HepG2 (cell line): ENCODE measurements around the gene PRSS53. TPM values are rescaled to one million over a fixed set of nuclear protein-coding genes. Genes with fewer than 3 reads are reported as not detected.

Source experiments
- ATAC-seq: fragments of 200-7000 bp; cut with Tn5 transposase; 3 replicates; pipeline ENCODE4 v1.9.1; 2020; ENCODE audit warnings: mild to moderate bottlenecking, moderate library complexity
- BruUV-seq: library from RNA; stranded (reverse); fragments of 400-500 nt; replicated peaks from 2 replicates; lab custom pipeline; 2021; lab: Mats Ljungman, UMichigan
- CTCF ChIA-PET: fragments of 300-600 bp; formaldehyde crosslinking; extraction: SDS; loops from one replicate; lab custom pipeline; 2021; ENCODE audit warnings: low total read pairs, inconsistent platforms, low intra/inter-chr PET ratio; lab: Yijun Ruan, JAX
- POLR2A ChIA-PET: fragments of 350-600 bp; sonication (Branson Sonifier 250); formaldehyde crosslinking; loops from one replicate; lab custom pipeline; 2020; ENCODE audit warnings: antibody characterized with exemption, inconsistent platforms; lab: Yijun Ruan, JAX
- DNase-seq: peaks from one replicate; pipeline ENCODE4 v3.0.0-alpha.2; 2015; ENCODE audit warnings: low spot score
- FAIRE-seq: peaks from 3 replicates; lab custom pipeline; 2011; peaks lifted over from hg19 to GRCh38; lab: Jason Lieb, UNC
- H2AFZ ChIP-seq: one replicate; pipeline ENCODE4 v1.6.1; 2011; ENCODE audit warnings: low read length, inconsistent platforms
- H3K27ac ChIP-seq: fragments of 300-600 bp; 3 replicates; pipeline ENCODE4 v1.8.0; 2011; ENCODE audit warnings: mixed run types, mild to moderate bottlenecking, mixed read lengths, low read length, inconsistent platforms; ENCODE audit not compliant: insufficient read depth; ENCODE audit errors: extremely low read length
- H3K27me3 ChIP-seq, 2 experiments: fragments of 200-600 bp in 1 of 2; 2 replicates in 1 of 2; 3 replicates in 1 of 2; pipeline versions ENCODE4 v1.6.0 to v1.8.0; 2011; ENCODE audit warnings: low read length in 2 of 2, mild to moderate bottlenecking in 2 of 2, moderate library complexity in 2 of 2, inconsistent platforms in 1 of 2; ENCODE audit not compliant: insufficient read depth in 2 of 2, control insufficient read depth in 1 of 2
- H3K36me3 ChIP-seq, 2 experiments: fragments of 200-600 bp in 1 of 2; replicated peaks in 1 of 2; 2 replicates in 1 of 2; 3 replicates in 1 of 2; pipeline versions ENCODE4 v1.5.1 to v1.8.0; 2011; ENCODE audit warnings: low read length in 2 of 2, inconsistent platforms in 1 of 2; ENCODE audit not compliant: insufficient read depth in 2 of 2, control insufficient read depth in 1 of 2
- H3K4me1 ChIP-seq: 2 replicates; pipeline ENCODE4 v1.5.1; 2012; ENCODE audit warnings: low read length, inconsistent platforms; ENCODE audit not compliant: insufficient read depth
- H3K4me2 ChIP-seq: 2 replicates; pipeline ENCODE4 v1.6.0; 2011; ENCODE audit warnings: low read depth, low read length, inconsistent platforms
- H3K4me3 ChIP-seq, 3 experiments: fragments of 200-600 bp in 1 of 3; sonication (generic), shearing (Covaris generic) in 1 of 3; replicated peaks in 1 of 3; 2 replicates each; pipeline ENCODE4 v1.5.1; 2011 to 2016; ENCODE audit warnings: low read length in 3 of 3, inconsistent platforms in 2 of 3, low read depth in 2 of 3, mild to moderate bottlenecking in 2 of 3, control low read depth in 1 of 3, mixed read lengths in 1 of 3; ENCODE audit not compliant: insufficient read depth in 1 of 3
- H3K79me2 ChIP-seq: one replicate; pipeline ENCODE4 v1.6.1; 2011; ENCODE audit warnings: low read length, inconsistent platforms; ENCODE audit not compliant: insufficient read depth
- H3K9ac ChIP-seq: 2 replicates; pipeline ENCODE4 v1.6.0; 2011; ENCODE audit warnings: mild to moderate bottlenecking, low read depth, low read length, inconsistent platforms; ENCODE audit not compliant: insufficient read depth
- H3K9me3 ChIP-seq: 2 replicates; pipeline ENCODE4 v1.5.1; 2012; ENCODE audit warnings: mild to moderate bottlenecking, low read length
- H4K20me1 ChIP-seq: 2 replicates; pipeline ENCODE4 v1.6.0; 2011; ENCODE audit warnings: inconsistent platforms, mild to moderate bottlenecking, low read length, moderate library complexity; ENCODE audit not compliant: insufficient read depth
- BRD4 ChIP-seq: sonication (generic); formaldehyde crosslinking; IDR thresholded peaks from 2 replicates; pipeline ENCODE4 v1.4.0; 2020; ENCODE audit warnings: missing genetic modification reagents
- MYNN ChIP-seq: sonication (generic); formaldehyde crosslinking; IDR thresholded peaks from 2 replicates; pipeline ENCODE4 v1.4.0; 2020; ENCODE audit warnings: mild to moderate bottlenecking, low read depth, missing genetic modification reagents
- POLR2A ChIP-seq, 2 experiments: IDR thresholded peaks; 2 replicates each; pipeline ENCODE4 v1.6.1; 2011; ENCODE audit warnings: low read depth in 2 of 2, low read length in 2 of 2, mild to moderate bottlenecking in 1 of 2, moderate library complexity in 1 of 2; ENCODE audit not compliant: insufficient read depth in 1 of 2
- PRDM15 ChIP-seq: sonication (generic); formaldehyde crosslinking; IDR thresholded peaks from 2 replicates; pipeline ENCODE4 v1.4.0; 2020; ENCODE audit warnings: missing genetic modification reagents
- RERE ChIP-seq: IDR thresholded peaks from 2 replicates; pipeline ENCODE4 v1.6.1; 2016; ENCODE audit warnings: low read depth, missing genetic modification reagents, missing compliant biosample characterization
- ZBTB10 ChIP-seq: sonication (generic); formaldehyde crosslinking; IDR thresholded peaks from 2 replicates; pipeline ENCODE4 v1.4.0; 2020; ENCODE audit warnings: missing genetic modification reagents, borderline replicate concordance
- ZNF10 ChIP-seq: sonication (generic); formaldehyde crosslinking; IDR thresholded peaks from 2 replicates; pipeline ENCODE4 v1.4.0; 2020; ENCODE audit warnings: mild to moderate bottlenecking, low read depth, missing genetic modification reagents, borderline replicate concordance
- ZNF589 ChIP-seq: sonication (generic); formaldehyde crosslinking; conservative IDR thresholded peaks from 2 replicates; pipeline ENCODE4 v1.8.0; 2022; ENCODE audit warnings: mild to moderate bottlenecking, moderate library complexity, missing genetic modification reagents
- ZNF768 ChIP-seq: sonication (generic); formaldehyde crosslinking; IDR thresholded peaks from 2 replicates; pipeline ENCODE4 v1.4.0; 2020; ENCODE audit warnings: missing genetic modification reagents
- WGBS: methylation state at CpG from one replicate; pipeline ENCODE4 v1.1.6; 2017; ENCODE audit warnings: low lambda C conversion rate; 5-methylcytosine and 5-hydroxymethylcytosine counted together
- in situ Hi-C: cut with HindIII; loops from 2 replicates; pipeline ENCODE4 v1.10.0; 2017; ENCODE audit warnings: low pct_unique_long_range_greater_than_20kb; ENCODE audit not compliant: extremely low pct_ligation_motif_present
- intact Hi-C: fragments of 100-400 bp; cut with micrococcal nuclease; formaldehyde crosslinking; loops from one replicate; pipeline ENCODE4 v1.10.0; 2022; ENCODE audit not compliant: unreplicated experiment
- polyA plus RNA-seq, 8 experiments: library from polyadenylated mRNA; depleted of rRNA in 3 of 8; stranded (reverse) in 7 of 8; unstranded in 1 of 8; fragments of >200 nt; fragmentation: Illumina TruSeq in 4 of 8; extraction: Trizol in 4 of 8; gene quantifications; 2 replicates each; pipeline versions ENCODE4 v1.2.1 to v1.2.3, GENCODE V29; 2011 to 2016; ENCODE audit warnings: low read depth in 4 of 8, missing spikeins in 1 of 8, mixed read lengths in 1 of 8; ENCODE audit not compliant: insufficient read depth in 1 of 8
- total RNA-seq, 5 experiments: library from RNA; depleted of rRNA; stranded (reverse); fragments of >200 nt; fragmentation: Illumina TruSeq; extraction: Trizol; gene quantifications; 2 replicates each; pipeline ENCODE4 v1.2.3, GENCODE V29; 2016; ENCODE audit warnings: low read depth in 1 of 5

Gene PRSS53
- total and polyA plus RNA-seq, 2 of the 13 experiments (the other 11 are each of a cell fraction or from before 2014, with no cell fraction given) = 2.2 to 7.4 TPM

- TF ChIP-seq PRDM15 (CRISPR knock-in tag) = no peak
- no peak for TF ChIP-seq ZNF768 (CRISPR knock-in tag)
- TF ChIP-seq MYNN (CRISPR knock-in tag) = no peak
Measured at GRCh38 chr16:31080035-31080629, 8.6 kb downstream of the PRSS53 start (continued).

- H3K36me3 ChIP-seq = peaks cover 30 to 53% of the 10 kb centered on the region in 2 experiments
- no peak overlapping the region for H3K4me2 ChIP-seq
- ATAC-seq (no peak), DNase-seq (no peak), FAIRE-seq (no peak)
- H2AFZ ChIP-seq = no peak overlapping the region
- no peaks in the 10 kb centered on the region for H3K9me3 ChIP-seq
- ChIA-PET POLR2A (interaction anchor here (2.2 kb wide), 1 partner anchor 13 kb away, joined by 6 read pairs; no protein-coding TSS in a partner anchor), CTCF (no interaction called here)
- no peaks in the 10 kb centered on the region for H4K20me1 ChIP-seq
- WGBS = 92% methylated on average over 13 of the region's 13 CpGs
- H3K79me2 ChIP-seq = peaks cover 19% of the 10 kb centered on the region
- no TSS peak for BruUV-seq
- no peak overlapping the region for H3K9ac ChIP-seq
- no peaks in the 10 kb centered on the region for H3K27me3 ChIP-seq
- in situ Hi-C loops = no loop called here
- intact Hi-C loops = no loop called here
- peaks cover 10% of the 10 kb centered on the region for H3K4me1 ChIP-seq
- no peak overlapping the region for H3K4me3 ChIP-seq
- no peak overlapping the region for H3K27ac ChIP-seq
- TF ChIP-seq ZNF10 (CRISPR knock-in tag) (no peak), POLR2A (IDR thresholded peaks at IDR 0.05; ENCODE audit: insufficient read depth in 1 of 2, low read depth in 2 of 2, low read length in 2 of 2) (0 out of 4 replicates have a peak, but pooled peaks of 1 of the 2 experiments have one; percentile 4), ZBTB10 (CRISPR knock-in tag) (no peak), BRD4 (CRISPR knock-in tag) (no peak), RERE (CRISPR knock-in tag) (no peak), ZNF589 (0 out of 2 replicates have a peak, but pooled peaks have one; percentile 31)
Measured at GRCh38 chr16:31079342-31079944, 9.3 kb downstream of the PRSS53 start.
